HG02852 (cell line): Measurements from ENCODE around the gene TMC3.

Experiments
- ATAC-seq: cut with Tn5 transposase; IDR thresholded peaks from one replicate; pipeline ENCODE4 v1.9.1; 2021; ENCODE audit warnings: mild to moderate bottlenecking, moderate library complexity; ENCODE audit not compliant: unreplicated experiment

The TMC3 gene

GRCh38 chr15:81282606-81282895 lies 91.5 kb downstream of the TMC3 start:
- ATAC-seq: no peak

GRCh38 chr15:81281766-81282605 lies 92.0 kb downstream of the TMC3 start:
- no peak for ATAC-seq

GRCh38 chr15:81281456-81281735 lies 92.6 kb downstream of the TMC3 start:
- no peak for ATAC-seq
